HepG2 (cell line): ENCODE results near the gene FLAD1. TPM values are rescaled to one million over a fixed set of nuclear protein-coding genes. Genes with fewer than 3 reads are reported as not detected.

Source experiments
- AKAP8 ChIP-seq: sonication (generic); formaldehyde crosslinking; IDR thresholded peaks from 2 replicates; pipeline ENCODE4 v1.5.1; 2020; ENCODE audit warnings: mild to moderate bottlenecking, missing genetic modification reagents
- BRD4 ChIP-seq: sonication (generic); formaldehyde crosslinking; IDR thresholded peaks from 2 replicates; pipeline ENCODE4 v1.4.0; 2020; ENCODE audit warnings: missing genetic modification reagents
- CHD4 ChIP-seq: fragments of 200-600 bp; sonication (generic); IDR thresholded peaks from 2 replicates; pipeline ENCODE4 v1.7.0; 2017; ENCODE audit warnings: mild to moderate bottlenecking, low read length, borderline replicate concordance
- DMAP1 ChIP-seq: IDR thresholded peaks from 2 replicates; pipeline ENCODE4 v1.6.1; 2016
- ELF3 ChIP-seq: IDR thresholded peaks from 2 replicates; pipeline ENCODE4 v1.6.1; 2016; ENCODE audit warnings: missing genetic modification reagents, missing compliant biosample characterization
- MAF1 ChIP-seq: sonication (generic); formaldehyde crosslinking; IDR thresholded peaks from 2 replicates; pipeline ENCODE4 v1.5.0; 2020; ENCODE audit warnings: missing genetic modification reagents, borderline replicate concordance
- MIER2 ChIP-seq: IDR thresholded peaks from 2 replicates; pipeline ENCODE4 v1.6.1; 2016; ENCODE audit warnings: missing biosample characterization, missing genetic modification reagents
- MTA3 ChIP-seq: sonication (generic); formaldehyde crosslinking; IDR thresholded peaks from 2 replicates; pipeline ENCODE4 v1.4.0; 2020; ENCODE audit warnings: missing genetic modification reagents
- MXI1 ChIP-seq: IDR thresholded peaks from 3 replicates; pipeline ENCODE4 v1.6.1; 2012; ENCODE audit warnings: low read depth, low read length, inconsistent platforms, borderline replicate concordance
- NCOR1 ChIP-seq: fragments of 200-600 bp; sonication (generic); IDR thresholded peaks from 2 replicates; pipeline ENCODE4 v1.7.0; 2017; ENCODE audit warnings: antibody characterized with exemption, low read length, borderline replicate concordance
- NFYB ChIP-seq: sonication (generic); formaldehyde crosslinking; IDR thresholded peaks from 2 replicates; pipeline ENCODE4 v1.4.0; 2020; ENCODE audit warnings: missing genetic modification reagents
- NR2F2 ChIP-seq: IDR thresholded peaks from 2 replicates; pipeline ENCODE4 v1.6.1; 2012; ENCODE audit warnings: low read depth, inconsistent platforms, borderline replicate concordance
- PCBP1 ChIP-seq: fragments of 200-400 bp; formaldehyde crosslinking; IDR thresholded peaks from 2 replicates; pipeline ENCODE4 v1.6.1; 2017; ENCODE audit warnings: mild to moderate bottlenecking, low read depth, low read length, borderline replicate concordance
- RAD21 ChIP-seq: fragments of 450-650 bp; formaldehyde crosslinking; IDR thresholded peaks from 2 replicates; pipeline ENCODE4 v1.5.0; 2020; ENCODE audit warnings: mild to moderate bottlenecking
- TAF15 ChIP-seq: fragments of 200-400 bp; formaldehyde crosslinking; IDR thresholded peaks from one replicate; pipeline ENCODE4 v1.6.1; 2018; ENCODE audit warnings: mild to moderate bottlenecking, low read depth, low read length; ENCODE audit not compliant: poor library complexity, severe bottlenecking
- TGIF2 ChIP-seq: IDR thresholded peaks from 2 replicates; pipeline ENCODE4 v1.6.1; 2016; ENCODE audit warnings: control low read depth, missing compliant biosample characterization
- YY1 ChIP-seq: IDR thresholded peaks from 2 replicates; pipeline ENCODE4 v1.6.1; 2011; ENCODE audit warnings: low read length, low read depth, moderate library complexity, mild to moderate bottlenecking; ENCODE audit not compliant: insufficient read depth, insufficient replicate concordance
- ZNF143 ChIP-seq: sonication (generic); formaldehyde crosslinking; IDR thresholded peaks from 2 replicates; pipeline ENCODE4 v1.4.0; 2020; ENCODE audit warnings: missing genetic modification reagents
- ZNF713 ChIP-seq: sonication (generic); formaldehyde crosslinking; IDR thresholded peaks from 2 replicates; pipeline ENCODE4 v1.4.0; 2020; ENCODE audit warnings: mild to moderate bottlenecking, missing genetic modification reagents
- ZNF850 ChIP-seq: sonication (generic); formaldehyde crosslinking; conservative IDR thresholded peaks from 2 replicates; pipeline ENCODE4 v1.9.0; 2021; ENCODE audit warnings: mild to moderate bottlenecking, missing genetic modification reagents
- ZSCAN21 ChIP-seq: sonication (generic); formaldehyde crosslinking; IDR thresholded peaks from 2 replicates; pipeline ENCODE4 v1.8.0; 2022; ENCODE audit warnings: mild to moderate bottlenecking, missing genetic modification reagents, moderate library complexity, borderline replicate concordance
- polyA plus RNA-seq, 8 experiments: library from polyadenylated mRNA; depleted of rRNA in 3 of 8; stranded (reverse) in 7 of 8; unstranded in 1 of 8; fragments of >200 nt; fragmentation: Illumina TruSeq in 4 of 8; extraction: Trizol in 4 of 8; gene quantifications; 2 replicates each; pipeline versions ENCODE4 v1.2.1 to v1.2.3, GENCODE V29; 2011 to 2016; ENCODE audit warnings: low read depth in 4 of 8, missing spikeins in 1 of 8, mixed read lengths in 1 of 8; ENCODE audit not compliant: insufficient read depth in 1 of 8
- total RNA-seq, 5 experiments: library from RNA; depleted of rRNA; stranded (reverse); fragments of >200 nt; fragmentation: Illumina TruSeq; extraction: Trizol; gene quantifications; 2 replicates each; pipeline ENCODE4 v1.2.3, GENCODE V29; 2016; ENCODE audit warnings: low read depth in 1 of 5
- TF ChIP-seq, protein P1 (sequence below): sonication (generic); formaldehyde crosslinking; IDR thresholded peaks from 2 replicates; pipeline ENCODE4 v1.5.0; 2020; ENCODE audit warnings: mild to moderate bottlenecking, missing genetic modification reagents
- TF ChIP-seq, protein P2 (sequence below): IDR thresholded peaks from 2 replicates; pipeline ENCODE4 v1.6.1; 2016; ENCODE audit warnings: missing genetic modification reagents, missing compliant biosample characterization
- TF ChIP-seq, protein P3 (sequence below): sonication (generic); formaldehyde crosslinking; IDR thresholded peaks from 2 replicates; pipeline ENCODE4 v1.8.0; 2022; ENCODE audit warnings: missing genetic modification reagents, low read depth, mild to moderate bottlenecking, borderline replicate concordance
- TF ChIP-seq, protein P4 (sequence below): IDR thresholded peaks from 2 replicates; pipeline ENCODE4 v1.6.1; 2016; ENCODE audit warnings: missing compliant biosample characterization, missing genetic modification reagents, borderline replicate concordance

The FLAD1 gene
- total and polyA plus RNA-seq, 2 of the 13 experiments (the other 11 are each of a cell fraction or from before 2014, with no cell fraction given) = 25.9 to 32.8 TPM

DNA sequence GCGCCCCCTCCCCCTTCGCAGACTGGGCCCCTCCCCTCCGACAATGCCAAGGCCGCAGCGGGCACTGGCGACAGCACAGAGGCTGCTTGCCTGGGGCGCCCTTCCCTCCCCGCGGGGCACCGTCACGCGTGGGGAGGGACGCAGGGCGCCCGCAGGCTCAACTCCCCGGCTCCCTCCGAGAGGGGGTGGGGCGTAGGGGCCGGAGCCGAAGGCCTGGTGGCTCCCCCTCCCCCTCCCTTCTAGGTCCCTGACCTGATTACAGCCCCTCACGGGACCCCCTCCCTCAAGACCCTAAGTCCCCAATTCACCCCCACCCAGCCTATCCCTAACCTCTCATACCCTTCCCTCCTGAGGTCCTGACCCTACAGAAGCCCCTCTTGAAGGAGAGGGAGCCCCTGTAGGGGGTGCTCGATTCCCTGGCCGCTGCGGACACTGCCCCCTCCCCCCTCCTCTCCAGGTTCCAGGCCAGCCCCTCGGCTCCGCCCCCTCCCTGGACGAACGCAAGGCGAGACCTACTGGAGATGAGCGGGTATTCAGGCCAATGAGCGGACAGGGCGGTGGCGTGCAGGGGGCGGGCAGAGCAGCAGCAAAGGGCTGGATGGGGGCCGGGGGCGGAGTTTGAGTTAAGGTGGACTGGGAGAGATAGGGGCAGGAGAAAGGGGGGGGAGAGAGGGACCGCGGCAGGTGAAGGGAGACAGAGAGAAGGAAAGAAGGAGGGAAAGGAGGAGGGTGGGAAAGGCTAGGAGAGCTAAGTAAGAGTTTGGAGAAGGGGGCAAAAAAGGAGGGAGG, 18.7 kb downstream of the FLAD1 start (continued):
- TF ChIP-seq, protein P1, sequence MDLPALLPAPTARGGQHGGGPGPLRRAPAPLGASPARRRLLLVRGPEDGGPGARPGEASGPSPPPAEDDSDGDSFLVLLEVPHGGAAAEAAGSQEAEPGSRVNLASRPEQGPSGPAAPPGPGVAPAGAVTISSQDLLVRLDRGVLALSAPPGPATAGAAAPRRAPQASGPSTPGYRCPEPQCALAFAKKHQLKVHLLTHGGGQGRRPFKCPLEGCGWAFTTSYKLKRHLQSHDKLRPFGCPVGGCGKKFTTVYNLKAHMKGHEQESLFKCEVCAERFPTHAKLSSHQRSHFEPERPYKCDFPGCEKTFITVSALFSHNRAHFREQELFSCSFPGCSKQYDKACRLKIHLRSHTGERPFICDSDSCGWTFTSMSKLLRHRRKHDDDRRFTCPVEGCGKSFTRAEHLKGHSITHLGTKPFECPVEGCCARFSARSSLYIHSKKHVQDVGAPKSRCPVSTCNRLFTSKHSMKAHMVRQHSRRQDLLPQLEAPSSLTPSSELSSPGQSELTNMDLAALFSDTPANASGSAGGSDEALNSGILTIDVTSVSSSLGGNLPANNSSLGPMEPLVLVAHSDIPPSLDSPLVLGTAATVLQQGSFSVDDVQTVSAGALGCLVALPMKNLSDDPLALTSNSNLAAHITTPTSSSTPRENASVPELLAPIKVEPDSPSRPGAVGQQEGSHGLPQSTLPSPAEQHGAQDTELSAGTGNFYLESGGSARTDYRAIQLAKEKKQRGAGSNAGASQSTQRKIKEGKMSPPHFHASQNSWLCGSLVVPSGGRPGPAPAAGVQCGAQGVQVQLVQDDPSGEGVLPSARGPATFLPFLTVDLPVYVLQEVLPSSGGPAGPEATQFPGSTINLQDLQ (CRISPR knock-in tag) = no peak
- TF ChIP-seq ZNF850 = no peak
- peak; percentile 11 for TF ChIP-seq YY1
- TF ChIP-seq, protein P2, sequence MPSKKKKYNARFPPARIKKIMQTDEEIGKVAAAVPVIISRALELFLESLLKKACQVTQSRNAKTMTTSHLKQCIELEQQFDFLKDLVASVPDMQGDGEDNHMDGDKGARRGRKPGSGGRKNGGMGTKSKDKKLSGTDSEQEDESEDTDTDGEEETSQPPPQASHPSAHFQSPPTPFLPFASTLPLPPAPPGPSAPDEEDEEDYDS = peak; percentile 86
- peak; percentile 77; the same call in 1 of the 2 replicates for TF ChIP-seq NCOR1
- no peak for TF ChIP-seq ZSCAN21 (CRISPR knock-in tag)
- TF ChIP-seq TGIF2 (CRISPR knock-in tag) = 0 out of 2 replicates have a peak, but pooled peaks have one; percentile 4
- peak; percentile 68; the same call in 1 of the 2 replicates for TF ChIP-seq BRD4
- no peak for TF ChIP-seq RAD21
- TF ChIP-seq MIER2 (CRISPR knock-in tag) = no peak
- 0 out of 2 replicates have a peak, but pooled peaks have one; percentile 41 for TF ChIP-seq PCBP1
- TF ChIP-seq, protein P3, sequence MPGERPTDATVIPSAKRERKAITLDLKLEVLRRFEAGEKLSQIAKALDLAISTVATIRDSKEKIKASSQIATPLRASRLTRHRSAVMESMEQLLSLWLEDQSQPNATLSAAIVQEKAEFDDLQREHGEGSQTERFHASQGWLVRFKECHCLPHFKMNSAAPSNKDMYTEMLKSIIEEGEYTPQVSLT (CRISPR knock-in tag) = no peak
- no peak for TF ChIP-seq ZNF713 (CRISPR knock-in tag)
- peak; percentile 57 for TF ChIP-seq TAF15
- 0 out of 2 replicates have a peak, but pooled peaks have one; percentile 27 for TF ChIP-seq MAF1
- TF ChIP-seq NFYB (CRISPR knock-in tag) = peak; percentile 87
- TF ChIP-seq, protein P4, sequence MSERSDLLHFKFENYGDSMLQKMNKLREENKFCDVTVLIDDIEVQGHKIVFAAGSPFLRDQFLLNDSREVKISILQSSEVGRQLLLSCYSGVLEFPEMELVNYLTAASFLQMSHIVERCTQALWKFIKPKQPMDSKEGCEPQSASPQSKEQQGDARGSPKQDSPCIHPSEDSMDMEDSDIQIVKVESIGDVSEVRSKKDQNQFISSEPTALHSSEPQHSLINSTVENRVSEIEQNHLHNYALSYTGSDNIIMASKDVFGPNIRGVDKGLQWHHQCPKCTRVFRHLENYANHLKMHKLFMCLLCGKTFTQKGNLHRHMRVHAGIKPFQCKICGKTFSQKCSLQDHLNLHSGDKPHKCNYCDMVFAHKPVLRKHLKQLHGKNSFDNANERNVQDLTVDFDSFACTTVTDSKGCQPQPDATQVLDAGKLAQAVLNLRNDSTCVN (CRISPR knock-in tag) = 0 out of 2 replicates have a peak, but pooled peaks have one; percentile 1
- no peak for TF ChIP-seq MTA3
- 0 out of 2 replicates have a peak, but pooled peaks have one; percentile 8 for TF ChIP-seq NR2F2
- TF ChIP-seq AKAP8 (CRISPR knock-in tag) = no peak
- peak; percentile 52; the same call in 1 of the 3 replicates for TF ChIP-seq MXI1
- TF ChIP-seq CHD4 = 0 out of 2 replicates have a peak, but pooled peaks have one; percentile 36
- no peak for TF ChIP-seq ZNF143 (CRISPR knock-in tag)
- TF ChIP-seq ELF3 (CRISPR knock-in tag) = 0 out of 2 replicates have a peak, but pooled peaks have one; percentile 15
- no peak for TF ChIP-seq DMAP1 (CRISPR knock-in tag)
